Endodermal cell (in vitro differentiated cells): ENCODE data around the gene GRID1. TPM values are rescaled to one million over a fixed set of nuclear protein-coding genes. Genes with fewer than 3 reads are reported as not detected.

Experiments
- DNase-seq: peaks from one replicate; pipeline ENCODE4 v3.0.0-alpha.2; 2017
- H3K27ac ChIP-seq: 2 replicates; pipeline ENCODE4 v1.5.1; 2013; ENCODE audit warnings: mild to moderate bottlenecking, low read depth, low read length, moderate library complexity
- H3K27me3 ChIP-seq: 2 replicates; pipeline ENCODE4 v1.6.1; 2013; ENCODE audit warnings: mild to moderate bottlenecking, low read length, moderate library complexity; ENCODE audit not compliant: insufficient read depth, control insufficient read depth, poor library complexity, severe bottlenecking
- H3K36me3 ChIP-seq: 2 replicates; pipeline ENCODE4 v1.7.0; 2013; ENCODE audit warnings: mild to moderate bottlenecking, low read length, moderate library complexity; ENCODE audit not compliant: control insufficient read depth, insufficient read depth
- H3K4me1 ChIP-seq: one replicate; pipeline ENCODE4 v1.7.0; 2013; ENCODE audit warnings: low read length; ENCODE audit not compliant: control insufficient read depth, insufficient read depth
- H3K4me3 ChIP-seq: 2 replicates; pipeline ENCODE4 v1.5.1; 2013; ENCODE audit warnings: mild to moderate bottlenecking, low read length, moderate library complexity
- H3K9ac ChIP-seq: 2 replicates; pipeline ENCODE4 v1.6.1; 2013; ENCODE audit warnings: mild to moderate bottlenecking, low read length, moderate library complexity; ENCODE audit not compliant: poor library complexity, severe bottlenecking; ENCODE audit errors: extremely low read depth
- H3K9me3 ChIP-seq: 2 replicates; pipeline ENCODE4 v1.6.1; 2013; ENCODE audit warnings: mild to moderate bottlenecking, low read length, moderate library complexity; ENCODE audit not compliant: control insufficient read depth
- H3K27ac Mint-ChIP-seq: 2 replicates; pipeline ENCODE4 v1.8.0; 2020; ENCODE audit warnings: mixed read lengths
- H3K27me3 Mint-ChIP-seq: 2 replicates; pipeline ENCODE4 v1.8.0; 2021; ENCODE audit warnings: mild to moderate bottlenecking, mixed read lengths; ENCODE audit not compliant: insufficient read depth
- H3K36me3 Mint-ChIP-seq: 2 replicates; pipeline ENCODE4 v1.8.0; 2020; ENCODE audit warnings: low read depth, mixed read lengths
- H3K4me1 Mint-ChIP-seq: 2 replicates; pipeline ENCODE4 v1.8.0; 2020; ENCODE audit warnings: mixed read lengths
- H3K4me3 Mint-ChIP-seq: 2 replicates; pipeline ENCODE4 v1.8.0; 2020; ENCODE audit warnings: mild to moderate bottlenecking, moderate library complexity, mixed read lengths
- H3K9me3 Mint-ChIP-seq: 2 replicates; pipeline ENCODE4 v1.8.0; 2020; ENCODE audit warnings: mild to moderate bottlenecking, mixed read lengths
- CTCF ChIP-seq: fragments of 200-600 bp; sonication (generic); conservative IDR thresholded peaks from 2 replicates; pipeline ENCODE4 v1.5.0; 2021; ENCODE audit warnings: antibody characterized with exemption, mild to moderate bottlenecking
- WGBS, 2 experiments: methylation state at CpG; one replicate each; pipeline versions ENCODE4 v1.1.5 to v1.1.7; 2013; ENCODE audit warnings: missing lambda C conversion rate in 2 of 2, mixed read lengths in 1 of 2; ENCODE audit not compliant: insufficient coverage in 1 of 2, insufficient read length in 1 of 2; 5-methylcytosine and 5-hydroxymethylcytosine counted together
- total RNA-seq, 2 donors: library from RNA; stranded (reverse); fragmentation: NEBNext Ultra II Directional in 1 of 2; extraction: Animal tissue kit (Norgen Biotek cat#: 25700) in 1 of 2; gene quantifications; 2 replicates in 1 of 2; 3 replicates in 1 of 2; pipeline ENCODE4 v1.2.1, GENCODE V29; 2021

The GRID1 gene
- total RNA-seq, 2 donors from 2014 or later = 0.13 to 0.53 TPM

- Mint-ChIP-seq H3K27me3 (no peaks in the 10 kb centered on the region), H3K4me3 (no peak overlapping the region), H3K27ac (no peak overlapping the region), H3K4me1 (no peaks in the 10 kb centered on the region), H3K36me3 (no peaks in the 10 kb centered on the region), H3K9me3 (no peaks in the 10 kb centered on the region)
- Histone ChIP-seq H3K9me3 (no peaks in the 10 kb centered on the region), H3K36me3 (no peaks in the 10 kb centered on the region), H3K27me3 (no peaks in the 10 kb centered on the region), H3K9ac (no peak overlapping the region), H3K4me3 (no peak overlapping the region), H3K27ac (no peak overlapping the region), H3K4me1 (no peaks in the 10 kb centered on the region)
- DNase-seq = no peak
- 85 to 100% methylated on average over 1 to 3 of the region's 3 CpGs for WGBS, 2 experiments
- TF ChIP-seq CTCF = no peak
These were observed 478.6 kb downstream of the GRID1 start for GRCh38 chr10:85888004-85888403.

- no peaks in the 10 kb centered on the region for H3K36me3 ChIP-seq
- Mint-ChIP-seq H3K27me3 (no peaks in the 10 kb centered on the region), H3K27ac (no peak overlapping the region), H3K36me3 (peaks cover 2% of the 10 kb centered on the region), H3K4me3 (no peak overlapping the region), H3K4me1 (no peaks in the 10 kb centered on the region), H3K9me3 (peaks cover 23% of the 10 kb centered on the region)
- H3K27me3 ChIP-seq = no peaks in the 10 kb centered on the region
- H3K27ac ChIP-seq = no peak overlapping the region
- no peak for DNase-seq
- no peak overlapping the region for H3K4me3 ChIP-seq
- no peak overlapping the region for H3K9ac ChIP-seq
- H3K4me1 ChIP-seq = no peaks in the 10 kb centered on the region
- H3K9me3 ChIP-seq = peaks cover 12% of the 10 kb centered on the region
- no peak for TF ChIP-seq CTCF
These were observed 492.4 kb downstream of the GRID1 start for GRCh38 chr10:85874208-85874607.

- no peak overlapping the region for H3K4me3 Mint-ChIP-seq
- Histone ChIP-seq H3K9ac (no peak overlapping the region), H3K36me3 (no peaks in the 10 kb centered on the region), H3K27me3 (no peaks in the 10 kb centered on the region), H3K4me1 (no peaks in the 10 kb centered on the region), H3K27ac (no peak overlapping the region), H3K9me3 (peaks cover 12% of the 10 kb centered on the region), H3K4me3 (no peak overlapping the region)
- DNase-seq = no peak
- no peaks in the 10 kb centered on the region for H3K4me1 Mint-ChIP-seq
- peaks cover 22% of the 10 kb centered on the region for H3K9me3 Mint-ChIP-seq
- H3K27ac Mint-ChIP-seq = no peak overlapping the region
- H3K36me3 Mint-ChIP-seq = peaks cover 2% of the 10 kb centered on the region
- H3K27me3 Mint-ChIP-seq = no peaks in the 10 kb centered on the region
- TF ChIP-seq CTCF = no peak
- WGBS, 2 experiments = 93% methylated on average over 2 of the region's 3 CpGs; no CpG with 5 or more reads in 1 of the 2 experiments
These were observed 493.5 kb downstream of the GRID1 start for GRCh38 chr10:85873063-85873462.
